Heart left ventricle (tissue), 16 donors: ENCODE data around the gene CCNY. TPM values are rescaled to one million over a fixed set of nuclear protein-coding genes. Genes with fewer than 3 reads are reported as not detected.

ENCODE experiments used
- ATAC-seq, 4 donors: fragments of 200-7000 bp; cut with Tn5 transposase; one replicate each; pipeline ENCODE4 v1.9.1; 2020 to 2022; ENCODE audit warnings: moderate library complexity in 4 of 4, mild to moderate bottlenecking in 3 of 4, moderate number of reproducible peaks in 1 of 4
- DNase-seq, 5 donors: peaks; one replicate each; pipeline ENCODE4 v3.0.0-alpha.2; 2020
- H3K27ac ChIP-seq, 12 donors: fragments of 200-600 bp; sonication (generic) in 4 of 12; one replicate each; pipeline versions ENCODE4 v1.5.0 to v1.8.0; 2016 to 2022; ENCODE audit warnings: mild to moderate bottlenecking in 2 of 12
- H3K27me3 ChIP-seq, 9 donors: fragments of 200-600 bp; sonication (generic) in 2 of 9; one replicate each; pipeline versions ENCODE4 v1.5.1 to v1.8.0; 2016 to 2022; ENCODE audit warnings: mild to moderate bottlenecking in 3 of 9
- H3K36me3 ChIP-seq, 9 donors: fragments of 200-600 bp; sonication (generic) in 2 of 9; one replicate each; pipeline versions ENCODE4 v1.5.0 to v1.8.0; 2018 to 2022; ENCODE audit warnings: mild to moderate bottlenecking in 2 of 9
- H3K4me1 ChIP-seq, 12 donors: fragments of 200-600 bp; sonication (generic) in 4 of 12; one replicate each; pipeline versions ENCODE4 v1.5.0 to v1.8.0; 2016 to 2022; ENCODE audit warnings: mild to moderate bottlenecking in 3 of 12
- H3K4me3 ChIP-seq, 12 donors: fragments of 200-600 bp; sonication (generic) in 4 of 12; one replicate each; pipeline versions ENCODE4 v1.5.0 to v1.8.0; 2017 to 2022; ENCODE audit warnings: mild to moderate bottlenecking in 9 of 12, moderate library complexity in 4 of 12
- H3K9me3 ChIP-seq, 12 donors: fragments of 200-600 bp; sonication (generic) in 4 of 12; one replicate each; pipeline versions ENCODE4 v1.5.0 to v1.8.0; 2016 to 2022; ENCODE audit warnings: mild to moderate bottlenecking in 1 of 12
- CTCF ChIP-seq, 12 donors: fragments of 200-600 bp; sonication (generic) in 4 of 12; IDR thresholded peaks; one replicate each; pipeline versions ENCODE4 v1.5.0 to v1.8.0; 2018 to 2022; ENCODE audit warnings: antibody characterized with exemption in 12 of 12, mild to moderate bottlenecking in 5 of 12
- POLR2A ChIP-seq, 2 donors: fragments of 450-650 bp; IDR thresholded peaks; one replicate each; pipeline ENCODE4 v1.6.1; 2017; ENCODE audit warnings: antibody characterized with exemption in 2 of 2, mild to moderate bottlenecking in 2 of 2, moderate library complexity in 2 of 2
- WGBS, 4 donors: extraction: QIAGEN DNeasy Blood & Tissue Kit in 2 of 4; methylation state at CpG; one replicate each; pipeline versions ENCODE4 v1.1.5 to v1.1.7; 2013 to 2018; 5-methylcytosine and 5-hydroxymethylcytosine counted together
- intact Hi-C, 10 donors: fragments of 100-400 bp; cut with DNase I; formaldehyde crosslinking; loops; one replicate each; pipeline versions ENCODE4 v1.11.1 to v1.14.2; 2022
- polyA plus RNA-seq, 2 donors: library from polyadenylated mRNA; stranded (reverse); fragments of 200-250 nt; gene quantifications; one replicate each; pipeline ENCODE4 v1.2.3, GENCODE V29; 2013
- total RNA-seq, 9 donors: library from RNA; depleted of rRNA in 2 of 9; stranded (reverse); fragments of >200 nt in 2 of 9; fragmentation: NEBNext Ultra II Directional in 3 of 9; extraction: Animal tissue kit (Norgen Biotek cat#: 25700) in 3 of 9; gene quantifications; one replicate each; pipeline versions ENCODE4 v1.1.0 to v1.2.4, GENCODE V29; 2016 to 2023
- donor health status: ischemic (EF 13 %, LVEDD 7.1; RV severe dilation, severe dysfunction).
- donor health status: healthy with polysubstance abuse.
- donor health status: DM: no; HTN: yes; CAD: no.
- donor health status: DM: no; HTN: no; CAD: no.
- donor health status: ischemic (EF 25% LVEDD 6.9; RV normal size, moderate dysfunction).
- donor health status: ischemic (EF 25% LVEDD 5.7; RV mildly dilated, moderate dysfunction).
- donor health status: healthy.
- donor health status: DM: yes; HTN: yes; CAD: no.
- donor health status: ischemic (EF 35%, LVEDD 5.7; RV mildly dilated, moderate dysfunction).
- donor health status: nonischemic (EF 11% LVEDD 7.7; RV severe dilation, severe dysfunction).
- donor health status: DM: yes; HTN: yes; CAD: no.
- donor health status: PGD.
- donor health status: ischemic (EF 29% LVEDD 5.4; RV normal size, mild dysfunction).
- donor health status: nonischemic (EF 23%, LVEDD 6.1; RV moderate dilation, normal function).

The CCNY gene
- total and polyA plus RNA-seq, 11 donors = 26.4 to 106 (median 80.7) TPM

GRCh38 chr10:35320341-35320740, 16.0 kb upstream of the CCNY start:
- no peak for ATAC-seq
- peaks cover 0 to 7% (median 0%) of the 10 kb centered on the region in 12 donors for H3K4me1 ChIP-seq
- no peak overlapping the region for H3K4me3 ChIP-seq
- DNase-seq = no peak
- peaks cover 0 to 37% (median 19%) of the 10 kb centered on the region in 9 donors for H3K36me3 ChIP-seq
- H3K9me3 ChIP-seq = peaks cover 0 to 9% (median 0%) of the 10 kb centered on the region in 12 donors
- 90 to 100% (median 98%) methylated on average over 1 of the region's 1 CpG for WGBS, 4 donors
- H3K27ac ChIP-seq = no peak overlapping the region
- intact Hi-C loops = no loop called here
- no peaks in the 10 kb centered on the region for H3K27me3 ChIP-seq
- TF ChIP-seq CTCF (IDR thresholded peaks at IDR 0.05) = no peak
- no peak for TF ChIP-seq POLR2A (IDR thresholded peaks at IDR 0.05)

DNA sequence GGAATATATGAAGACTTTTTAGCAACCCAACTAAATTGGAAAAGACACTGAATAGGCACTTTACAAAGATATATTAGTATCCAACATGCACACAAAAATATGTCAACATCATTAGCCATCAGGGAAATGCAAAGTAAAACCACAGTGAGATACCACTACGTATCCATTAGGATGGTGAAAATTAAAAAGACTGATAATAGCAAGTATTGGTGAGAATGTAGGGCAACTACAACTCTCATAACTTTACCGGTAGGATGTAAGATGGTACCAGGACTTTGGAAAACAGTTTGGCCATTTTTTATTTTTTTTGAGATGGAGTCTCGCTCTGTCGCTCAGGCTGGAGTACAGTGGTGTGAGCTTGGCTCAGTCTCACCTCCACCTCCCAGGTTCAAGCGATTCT, 13.7 kb upstream of the CCNY start:
- Histone ChIP-seq H3K9me3 (peaks cover 0 to 9% (median 0%) of the 10 kb centered on the region in 12 donors), H3K27ac (no peak overlapping the region), H3K36me3 (peaks cover 0 to 28% (median 11%) of the 10 kb centered on the region in 9 donors), H3K4me3 (no peak overlapping the region), H3K4me1 (peaks cover 0 to 8% (median 2%) of the 10 kb centered on the region in 12 donors), H3K27me3 (no peaks in the 10 kb centered on the region)
- TF ChIP-seq POLR2A (IDR thresholded peaks at IDR 0.05) (no peak), CTCF (IDR thresholded peaks at IDR 0.05) (no peak)
- DNase-seq (no peak), ATAC-seq (no peak)
- intact Hi-C loops = no loop called here
- 96 to 98% (median 97%) methylated on average over 5 of the region's 5 CpGs for WGBS, 4 donors

DNA sequence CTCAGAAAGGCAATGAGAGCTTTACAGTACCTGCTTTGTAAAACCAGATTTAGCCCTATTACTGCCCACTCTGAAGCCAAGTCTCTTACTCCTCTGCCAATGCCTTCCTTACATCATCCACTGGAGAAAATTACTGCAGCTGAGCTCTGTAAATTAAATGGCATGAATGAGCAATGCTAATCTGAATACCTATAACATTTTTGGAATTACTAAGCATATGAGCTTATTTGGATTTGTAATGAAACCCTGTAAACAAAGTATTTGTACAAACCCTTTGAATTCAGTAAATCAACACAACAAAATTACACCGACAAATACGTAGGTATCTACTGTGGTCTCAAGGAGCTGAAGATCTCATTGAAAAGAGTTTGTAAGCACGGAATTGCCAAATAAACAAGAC, 12.1 kb upstream of the CCNY start:
- no peak overlapping the region for H3K27ac ChIP-seq
- H3K36me3 ChIP-seq = peaks cover 0 to 22% (median 8%) of the 10 kb centered on the region in 9 donors
- DNase-seq (no peak), ATAC-seq (no peak)
- TF ChIP-seq CTCF (IDR thresholded peaks at IDR 0.05) (no peak), POLR2A (IDR thresholded peaks at IDR 0.05) (no peak)
- 91 to 95% (median 93%) methylated on average over 3 of the region's 3 CpGs for WGBS, 4 donors
- peaks cover 0 to 24% (median 10%) of the 10 kb centered on the region in 12 donors for H3K4me1 ChIP-seq
- H3K9me3 ChIP-seq = peaks cover 0 to 9% (median 0%) of the 10 kb centered on the region in 12 donors
- intact Hi-C loops = no loop called here
- H3K4me3 ChIP-seq = no peak overlapping the region
- H3K27me3 ChIP-seq = no peaks in the 10 kb centered on the region

- 88 to 91% (median 89%) methylated on average over 9 of the region's 9 CpGs for WGBS, 4 donors
- Histone ChIP-seq H3K4me3 (no peak overlapping the region), H3K27me3 (no peaks in the 10 kb centered on the region), H3K9me3 (peaks cover 0 to 9% (median 0%) of the 10 kb centered on the region in 12 donors), H3K27ac (no peak overlapping the region), H3K4me1 (peaks cover 3 to 47% (median 21%) of the 10 kb centered on the region in 12 donors), H3K36me3 (peaks cover 0 to 5% (median 0%) of the 10 kb centered on the region in 9 donors)
- DNase-seq (no peak), ATAC-seq (no peak)
- TF ChIP-seq POLR2A (IDR thresholded peaks at IDR 0.05) (no peak), CTCF (IDR thresholded peaks at IDR 0.05) (no peak)
- intact Hi-C loops = no loop called here
These were observed 9.7 kb upstream of the CCNY start for GRCh38 chr10:35326466-35327235.
